K562 (cell line): ENCODE data around the gene MACROD2. TPM values are rescaled to one million over a fixed set of nuclear protein-coding genes. Genes with fewer than 3 reads are reported as not detected.

ENCODE experiments used
- ATAC-seq: fragments of 200-7000 bp; cut with Tn5 transposase; 3 replicates; pipeline ENCODE4 v1.9.1; 2020; ENCODE audit warnings: moderate library complexity
- BruUV-seq: library from RNA; stranded (reverse); fragments of 400-500 nt; replicated peaks from 2 replicates; lab custom pipeline; 2021; lab: Mats Ljungman, UMichigan
- CTCF ChIA-PET: fragments of 300-600 bp; formaldehyde crosslinking; extraction: SDS; loops from one replicate; lab custom pipeline; 2021; ENCODE audit warnings: low intra/inter-chr PET ratio; lab: Yijun Ruan, JAX
- POLR2A ChIA-PET: fragments of 300-600, 350-650 bp; sonication (Branson Sonifier 250); formaldehyde crosslinking; extraction: SDS; loops from one replicate; lab custom pipeline; 2021; ENCODE audit warnings: antibody characterized with exemption, inconsistent platforms; lab: Yijun Ruan, JAX
- DNase-seq, 4 experiments: peaks; one replicate each; pipeline versions ENCODE4 v3.0.0 to v3.0.0-alpha.2; 2011 to 2018; ENCODE audit warnings: low spot score in 3 of 4, mixed read lengths in 3 of 4; ENCODE audit errors: extremely low read depth in 1 of 4
- FAIRE-seq: peaks from 2 replicates; lab custom pipeline; 2011; peaks lifted over from hg19 to GRCh38; lab: Jason Lieb, UNC
- H2AFZ ChIP-seq: 2 replicates; pipeline ENCODE4 v1.6.0; 2011; ENCODE audit warnings: low read depth, low read length, control low read depth, inconsistent platforms
- H3K27ac ChIP-seq: fragments of 200-600 bp; 3 replicates; pipeline ENCODE4 v1.8.0; 2011; ENCODE audit warnings: low read depth, mild to moderate bottlenecking, control low read depth, inconsistent platforms, low read length, moderate library complexity, mixed read lengths; ENCODE audit errors: extremely low read depth
- H3K27me3 ChIP-seq, 2 experiments: fragments of 300-600 bp in 1 of 2; 2 replicates in 1 of 2; 3 replicates in 1 of 2; pipeline versions ENCODE4 v1.6.0 to v1.8.0; 2011; ENCODE audit warnings: inconsistent platforms in 2 of 2, low read length in 2 of 2, mild to moderate bottlenecking in 1 of 2, mixed read lengths in 1 of 2, moderate library complexity in 1 of 2; ENCODE audit not compliant: control insufficient read depth in 2 of 2, insufficient read depth in 2 of 2
- H3K36me3 ChIP-seq: fragments of 300-600 bp; 3 replicates; pipeline ENCODE4 v1.8.0; 2011; ENCODE audit warnings: mild to moderate bottlenecking, low read length, inconsistent platforms; ENCODE audit not compliant: control insufficient read depth, insufficient read depth
- H3K4me1 ChIP-seq, 2 experiments: fragments of 200-600 bp in 1 of 2; replicated peaks in 1 of 2; 2 replicates in 1 of 2; 3 replicates in 1 of 2; pipeline versions ENCODE4 v1.5.1 to v1.8.0; 2011; ENCODE audit warnings: inconsistent platforms in 2 of 2, low read length in 2 of 2, mild to moderate bottlenecking in 1 of 2, mixed read lengths in 1 of 2, moderate library complexity in 1 of 2; ENCODE audit not compliant: control insufficient read depth in 2 of 2, insufficient read depth in 2 of 2
- H3K4me2 ChIP-seq: 2 replicates; pipeline ENCODE4 v1.6.1; 2011; ENCODE audit warnings: low read length, control low read depth, inconsistent platforms, mixed read lengths; ENCODE audit not compliant: insufficient read depth
- H3K4me3 ChIP-seq: fragments of 200-600 bp; sonication (generic), shearing (Covaris generic); 2 replicates; pipeline ENCODE4 v1.5.1; 2016; ENCODE audit warnings: control low read depth, inconsistent platforms
- H3K79me2 ChIP-seq: fragments of 200-600 bp; 3 replicates; pipeline ENCODE4 v1.8.0; 2011; ENCODE audit warnings: low read length, inconsistent platforms; ENCODE audit not compliant: control insufficient read depth, insufficient read depth
- H3K9ac ChIP-seq, 2 experiments: 2 replicates each; pipeline versions ENCODE4 v1.6.0 to v1.6.1; 2011; ENCODE audit warnings: low read depth in 2 of 2, low read length in 2 of 2, control low read depth in 1 of 2, inconsistent platforms in 1 of 2, mild to moderate bottlenecking in 1 of 2, mixed read lengths in 1 of 2; ENCODE audit not compliant: insufficient read depth in 1 of 2
- H3K9me1 ChIP-seq: one replicate; pipeline ENCODE4 v1.6.0; 2011; ENCODE audit warnings: inconsistent platforms, mild to moderate bottlenecking, low read length, moderate library complexity; ENCODE audit not compliant: control insufficient read depth, insufficient read depth
- H3K9me3 ChIP-seq: replicated peaks from 2 replicates; pipeline ENCODE4 v1.5.1; 2011; ENCODE audit warnings: low read depth, low read length, inconsistent platforms; ENCODE audit not compliant: control insufficient read depth, insufficient read depth
- H4K20me1 ChIP-seq: replicated peaks from 2 replicates; pipeline ENCODE4 v1.6.1; 2011; ENCODE audit warnings: low read length, inconsistent platforms, mixed read lengths; ENCODE audit not compliant: control insufficient read depth, insufficient read depth
- BCL6 ChIP-seq: fragments of 250-450 bp; sonication (Bioruptor Pico); IDR thresholded peaks from 2 replicates; pipeline ENCODE4 v1.4.0; 2020
- CBFA2T2 ChIP-seq: fragments of 450-650 bp; conservative IDR thresholded peaks from 2 replicates; pipeline ENCODE4 v1.6.1; 2017; ENCODE audit warnings: mild to moderate bottlenecking
- ETS1 ChIP-seq: conservative IDR thresholded peaks from 2 replicates; pipeline ENCODE4 v1.6.1; 2011; ENCODE audit warnings: low read depth, mild to moderate bottlenecking, low read length; ENCODE audit not compliant: control insufficient read depth
- EWSR1 ChIP-seq: fragments of 450-650 bp; IDR thresholded peaks from 2 replicates; pipeline ENCODE4 v1.6.1; 2018; ENCODE audit warnings: borderline replicate concordance, mild to moderate bottlenecking, low read depth, moderate library complexity; ENCODE audit not compliant: partially characterized antibody
- FOXJ3 ChIP-seq: sonication (generic); formaldehyde crosslinking; IDR thresholded peaks from 2 replicates; pipeline ENCODE4 v1.4.0; 2020; ENCODE audit warnings: mild to moderate bottlenecking, missing genetic modification reagents
- HMGN3 ChIP-seq: IDR thresholded peaks from 2 replicates; pipeline ENCODE4 v1.6.1; 2011; ENCODE audit warnings: borderline replicate concordance, low read depth, mild to moderate bottlenecking, mixed read lengths, low read length; ENCODE audit not compliant: insufficient read length; ENCODE audit errors: extremely low read depth
- IRF1 ChIP-seq: sonication (generic); formaldehyde crosslinking; IDR thresholded peaks from 2 replicates; pipeline ENCODE4 v1.8.0; 2022; ENCODE audit warnings: missing genetic modification reagents, mild to moderate bottlenecking, borderline replicate concordance
- KAT2B ChIP-seq: IDR thresholded peaks from one replicate; pipeline ENCODE4 v1.6.1; 2012; ENCODE audit warnings: low read depth, mild to moderate bottlenecking, control low read depth, inconsistent platforms, low read length, moderate library complexity
- MBD2 ChIP-seq: sonication (generic); IDR thresholded peaks from 2 replicates; pipeline ENCODE4 v1.6.1; 2016; ENCODE audit warnings: low read depth, borderline replicate concordance
- PHF21A ChIP-seq: fragments of 450-650 bp; IDR thresholded peaks from 2 replicates; pipeline ENCODE4 v1.6.1; 2017; ENCODE audit warnings: low read depth, borderline replicate concordance
- SIRT6 ChIP-seq: IDR thresholded peaks from one replicate; pipeline ENCODE4 v1.6.1; 2012; ENCODE audit warnings: low read depth, mild to moderate bottlenecking, control low read depth, inconsistent platforms, low read length, moderate library complexity
- XRCC5 ChIP-seq: fragments of 200-400 bp; formaldehyde crosslinking; IDR thresholded peaks from 2 replicates; pipeline ENCODE4 v1.6.1; 2017; ENCODE audit warnings: low read depth, mild to moderate bottlenecking, low read length
- ZNF274 ChIP-seq: IDR thresholded peaks from 2 replicates; pipeline ENCODE4 v1.6.1; 2011; ENCODE audit warnings: low read depth, mild to moderate bottlenecking, low read length, moderate library complexity, borderline replicate concordance
- ZNF444 ChIP-seq: fragments of 250-450 bp; sonication (Bioruptor Pico); IDR thresholded peaks from 2 replicates; pipeline ENCODE4 v1.4.0; 2020; ENCODE audit warnings: mild to moderate bottlenecking, moderate library complexity
- ZNF589 ChIP-seq: fragments of 200-800 bp; sonication (Bioruptor generic); IDR thresholded peaks from 2 replicates; pipeline ENCODE4 v1.6.1; 2016; ENCODE audit warnings: low read depth, missing genetic modification characterization, missing compliant biosample characterization
- ZNF717 ChIP-seq: fragments of 250-450 bp; sonication (Bioruptor Pico); IDR thresholded peaks from 2 replicates; pipeline ENCODE4 v1.5.0; 2021
- WGBS: fragments of 100-300 bp; shearing (Covaris generic); methylation state at CpG from one replicate; pipeline ENCODE4 v1.1.6; 2016; ENCODE audit warnings: low coverage, mixed read lengths; ENCODE audit not compliant: insufficient coverage; ENCODE audit errors: missing lambda C conversion rate; 5-methylcytosine and 5-hydroxymethylcytosine counted together
- in situ Hi-C: fragments of 300-500 bp; cut with MboI; formaldehyde crosslinking; loops from 4 replicates; pipeline ENCODE4 v1.15.0; 2018; ENCODE audit warnings: inconsistent platforms, mixed read lengths
- intact Hi-C: fragments of 100-400 bp; cut with micrococcal nuclease; formaldehyde crosslinking; loops from 2 replicates; pipeline ENCODE4 v1.14.2; 2022
- polyA plus RNA-seq, 8 experiments: library from polyadenylated mRNA; depleted of rRNA in 4 of 8; stranded (reverse) in 5 of 8; unstranded in 3 of 8; fragments of >200 nt; fragmentation: Nextera tagmentation in 2 of 8; fragmentation: Illumina TruSeq in 1 of 8; extraction: Ambion mirVana in 2 of 8; extraction: Trizol in 1 of 8; gene quantifications; 2 replicates each; pipeline versions ENCODE4 v1.2.1 to v1.2.3, GENCODE V29; 2011 to 2014; ENCODE audit warnings: inconsistent platforms in 1 of 8, missing spikeins in 1 of 8
- total RNA-seq, 7 experiments: library from RNA; depleted of rRNA in 6 of 7; stranded (reverse); fragments of >200 nt in 6 of 7; fragmentation: Illumina TruSeq in 2 of 7; extraction: Trizol in 2 of 7; gene quantifications; 2 replicates each; pipeline versions ENCODE4 v1.2.1 to v1.2.3, GENCODE V29; 2011 to 2021; ENCODE audit warnings: low replicate concordance in 1 of 7

MACROD2 gene
- total and polyA plus RNA-seq, 9 of the 15 experiments (the other 6 are each of a cell fraction or from before 2014, with no cell fraction given) = not detected

GRCh38 chr20:14984305-14984704, 989.0 kb downstream of the MACROD2 start:
- Histone ChIP-seq H3K4me2 (no peak overlapping the region), H2AFZ (no peak overlapping the region), H3K9me3 (no peaks in the 10 kb centered on the region), H3K9ac (no peak overlapping the region), H3K4me1 (no peaks in the 10 kb centered on the region), H3K36me3 (no peaks in the 10 kb centered on the region), H4K20me1 (no peaks in the 10 kb centered on the region), H3K27ac (no peak overlapping the region), H3K27me3 (no peaks in the 10 kb centered on the region), H3K9me1 (no peaks in the 10 kb centered on the region), H3K4me3 (no peak overlapping the region), H3K79me2 (no peaks in the 10 kb centered on the region)
- ChIA-PET POLR2A (no interaction called here), CTCF (no interaction called here)
- no peak for DNase-seq
- in situ Hi-C loops = no loop called here
- ATAC-seq = no peak
- no peak for TF ChIP-seq FOXJ3 (CRISPR knock-in tag)
- TF ChIP-seq ETS1 = no peak
- TF ChIP-seq HMGN3 = no peak
- TF ChIP-seq ZNF717 (CRISPR knock-in tag) = no peak
- TF ChIP-seq SIRT6 = no peak
- no peak for TF ChIP-seq ZNF589 (CRISPR knock-in tag)
- TF ChIP-seq ZNF274 = no peak
- TF ChIP-seq BCL6 (CRISPR knock-in tag) = no peak
- TF ChIP-seq KAT2B = no peak
- TF ChIP-seq EWSR1 = no peak
- TF ChIP-seq CBFA2T2 = no peak
- TF ChIP-seq ZNF444 (CRISPR knock-in tag) = no peak
- TF ChIP-seq IRF1 (CRISPR knock-in tag) = no peak
- no peak for TF ChIP-seq MBD2
- no peak for TF ChIP-seq XRCC5
- no peak for TF ChIP-seq PHF21A
- BruUV-seq = no TSS peak
- intact Hi-C loops = no loop called here
- WGBS = 5% methylated on average over 3 of the region's 3 CpGs
- FAIRE-seq = no peak
